ENCODE results near the gene LMX1B. TPM values are rescaled to one million over a fixed set of nuclear protein-coding genes. Genes with fewer than 3 reads are reported as not detected.

The LMX1B gene
- total and polyA plus RNA-seq, 4 experiments from 2014 or later, result not detected

DNA sequence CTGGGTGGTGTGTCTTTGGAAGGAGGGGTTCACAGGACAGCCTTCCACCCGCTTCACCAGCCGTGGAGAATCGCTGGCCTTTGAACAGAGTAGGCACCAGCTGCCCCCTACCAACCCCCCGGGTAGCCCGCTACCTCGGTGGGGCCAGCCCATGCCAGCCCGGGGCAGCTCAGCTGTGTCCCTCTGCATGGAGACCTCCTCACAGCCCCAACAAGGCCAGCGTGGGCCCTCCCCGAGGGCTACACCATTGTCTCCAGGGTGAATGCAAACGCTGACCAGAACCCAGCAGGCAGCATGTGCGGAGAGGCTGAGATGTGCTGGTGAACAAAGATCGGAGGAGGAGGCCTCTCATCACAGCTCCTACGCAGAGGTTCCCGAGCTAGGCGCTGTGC is 51.9 kb downstream of the LMX1B start:
- no peak for DNase-seq
- H3K27ac Mint-ChIP-seq, result no peak overlapping the region
- H3K4me1 Mint-ChIP-seq, result peaks cover 0 to 2% (median under 1%) of the 10 kb centered on the region in 4 donors
- no peaks in the 10 kb centered on the region for H3K9me3 Mint-ChIP-seq
- no peaks in the 10 kb centered on the region for H3K4me1 ChIP-seq (ENCODE audit: insufficient read depth, low read length)
- CTCF ChIA-PET (ENCODE audit: partially characterized antibody), result no interaction called here
- peaks cover 18 to 19% of the 10 kb centered on the region in 2 donors for H3K27me3 Mint-ChIP-seq
- no peak overlapping the region for H3K27ac ChIP-seq (ENCODE audit: low read depth, low read length)
- no peaks in the 10 kb centered on the region for H3K36me3 ChIP-seq (ENCODE audit: insufficient read depth, low read length)
- no peaks in the 10 kb centered on the region for H3K9me3 ChIP-seq (ENCODE audit: control insufficient read depth in 1 of 2, low read length in 2 of 2)
- intact Hi-C loops (cut with micrococcal nuclease), result no loop called here
- H3K4me3 ChIP-seq (ENCODE audit: low read length in 2 of 2), result no peak overlapping the region
- POLR2A ChIA-PET (ENCODE audit: partially characterized antibody), result no interaction called here
- no peak overlapping the region for H3K4me3 Mint-ChIP-seq
- no peaks in the 10 kb centered on the region for H3K36me3 Mint-ChIP-seq
- H3K27me3 ChIP-seq (ENCODE audit: insufficient read depth, low read length), result peaks cover 5% of the 10 kb centered on the region

- Mint-ChIP-seq H3K27ac (no peak overlapping the region), H3K4me1 (peaks cover 0 to 2% (median under 1%) of the 10 kb centered on the region in 4 donors), H3K9me3 (no peaks in the 10 kb centered on the region), H3K4me3 (no peak overlapping the region), H3K27me3 (peaks cover 16 to 18% of the 10 kb centered on the region in 2 donors), H3K36me3 (no peaks in the 10 kb centered on the region)
- ChIA-PET CTCF (ENCODE audit: partially characterized antibody) (no interaction called here), POLR2A (ENCODE audit: partially characterized antibody) (no interaction called here)
- H3K27ac ChIP-seq (ENCODE audit: low read depth, low read length), result no peak overlapping the region
- no peaks in the 10 kb centered on the region for H3K36me3 ChIP-seq (ENCODE audit: insufficient read depth, low read length)
- no peaks in the 10 kb centered on the region for H3K9me3 ChIP-seq (ENCODE audit: control insufficient read depth in 1 of 2, low read length in 2 of 2)
- intact Hi-C loops (cut with micrococcal nuclease), result no loop called here
- H3K4me1 ChIP-seq (ENCODE audit: insufficient read depth, low read length), result no peaks in the 10 kb centered on the region
- H3K27me3 ChIP-seq (ENCODE audit: insufficient read depth, low read length), result peaks cover 5% of the 10 kb centered on the region
- H3K4me3 ChIP-seq (ENCODE audit: low read length in 2 of 2), result no peak overlapping the region
- no peak for DNase-seq
These were observed 52.6 kb downstream of the LMX1B start for GRCh38 chr9:126666155-126666803.

DNA sequence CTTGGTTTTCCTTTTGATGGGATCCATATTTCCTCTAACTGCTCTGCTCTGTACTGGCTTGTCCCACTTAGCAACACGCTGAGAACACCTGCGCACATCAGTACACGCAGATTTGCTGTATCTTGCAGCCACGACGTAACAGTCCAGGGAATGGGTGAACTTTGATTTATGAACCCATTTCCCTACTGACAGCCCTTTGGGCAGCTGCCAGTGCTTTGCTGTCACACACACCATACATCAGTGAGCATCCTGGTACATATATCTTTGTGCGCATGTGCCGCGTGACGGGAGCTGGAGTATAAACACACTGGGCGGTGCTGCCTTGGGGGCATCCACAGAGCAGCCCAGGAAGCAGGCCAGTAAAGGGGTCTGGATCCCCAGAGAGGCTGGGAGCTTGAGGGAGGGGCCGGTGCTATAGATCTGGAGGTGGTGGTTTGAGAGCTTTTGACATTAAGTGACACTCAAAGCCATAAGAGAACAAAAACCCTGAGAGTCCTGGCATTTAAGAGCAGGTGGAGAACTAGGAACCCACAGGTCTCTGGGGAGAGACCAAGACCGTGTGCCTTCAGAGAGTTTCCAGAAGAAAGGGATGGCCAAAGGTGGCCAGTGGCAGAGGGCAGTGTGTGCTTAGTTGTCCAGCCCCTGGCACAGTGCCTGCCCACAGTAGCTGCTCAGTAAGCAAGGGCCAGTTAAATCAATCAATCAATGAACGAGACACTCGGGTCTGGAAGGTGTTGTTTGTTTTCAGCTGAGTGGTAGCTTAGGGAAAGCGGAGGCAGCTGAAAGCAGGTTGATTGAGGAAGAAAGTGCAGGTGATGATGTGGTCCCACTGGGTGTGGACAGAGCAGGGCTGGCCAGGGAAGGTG is 53.7 kb downstream of the LMX1B start:
- ChIA-PET POLR2A (ENCODE audit: partially characterized antibody) (no interaction called here), CTCF (ENCODE audit: partially characterized antibody) (interaction anchor here (1.4 kb wide), 1 partner anchor 39 kb away, joined by 4 read pairs; no protein-coding TSS in a partner anchor)
- Histone ChIP-seq H3K36me3 (ENCODE audit: insufficient read depth, low read length) (no peaks in the 10 kb centered on the region), H3K27ac (ENCODE audit: low read depth, low read length) (no peak overlapping the region), H3K4me3 (ENCODE audit: low read length in 2 of 2) (no peak overlapping the region), H3K4me1 (ENCODE audit: insufficient read depth, low read length) (no peaks in the 10 kb centered on the region), H3K27me3 (ENCODE audit: insufficient read depth, low read length) (peaks cover 5% of the 10 kb centered on the region), H3K9me3 (ENCODE audit: control insufficient read depth in 1 of 2, low read length in 2 of 2) (no peaks in the 10 kb centered on the region)
- H3K27me3 Mint-ChIP-seq, result peaks cover 18 to 19% of the 10 kb centered on the region in 2 donors
- H3K36me3 Mint-ChIP-seq, result no peaks in the 10 kb centered on the region
- DNase-seq, result no peak
- no peak overlapping the region for H3K27ac Mint-ChIP-seq
- peaks cover 0 to 2% (median under 1%) of the 10 kb centered on the region in 4 donors for H3K4me1 Mint-ChIP-seq
- no peaks in the 10 kb centered on the region for H3K9me3 Mint-ChIP-seq
- intact Hi-C loops (cut with micrococcal nuclease), result no loop called here
- H3K4me3 Mint-ChIP-seq, result no peak overlapping the region

DNA sequence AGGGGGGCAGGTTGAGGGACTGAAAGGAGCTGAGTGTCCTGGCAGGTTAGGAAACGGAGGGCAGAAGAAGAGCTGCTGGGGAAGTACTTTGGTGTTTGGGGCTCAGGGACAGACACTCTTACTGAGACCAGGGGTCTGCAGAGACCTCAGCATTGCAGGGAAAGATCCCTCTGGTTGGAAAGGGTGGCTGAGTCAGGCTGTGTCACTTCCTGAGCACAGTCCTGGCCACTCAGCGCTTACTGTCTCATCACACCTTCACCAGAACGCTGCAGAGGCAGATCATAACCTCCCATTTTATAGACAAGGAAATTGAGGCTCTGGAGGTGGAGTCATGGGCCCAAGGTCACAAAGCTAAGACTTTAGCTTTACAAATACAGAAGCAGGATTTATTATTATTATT is 54.3 kb downstream of the LMX1B start:
- peaks cover 18 to 20% of the 10 kb centered on the region in 2 donors for H3K27me3 Mint-ChIP-seq
- H3K4me1 Mint-ChIP-seq, result peaks cover 0 to 2% (median under 1%) of the 10 kb centered on the region in 4 donors
- Histone ChIP-seq H3K36me3 (ENCODE audit: insufficient read depth, low read length) (no peaks in the 10 kb centered on the region), H3K27me3 (ENCODE audit: insufficient read depth, low read length) (peaks cover 5% of the 10 kb centered on the region), H3K9me3 (ENCODE audit: control insufficient read depth in 1 of 2, low read length in 2 of 2) (no peaks in the 10 kb centered on the region), H3K27ac (ENCODE audit: low read depth, low read length) (no peak overlapping the region), H3K4me3 (ENCODE audit: low read length in 2 of 2) (no peak overlapping the region), H3K4me1 (ENCODE audit: insufficient read depth, low read length) (no peaks in the 10 kb centered on the region)
- intact Hi-C loops (cut with micrococcal nuclease), result no loop called here
- H3K27ac Mint-ChIP-seq, result no peak overlapping the region
- H3K9me3 Mint-ChIP-seq, result no peaks in the 10 kb centered on the region
- ChIA-PET CTCF (ENCODE audit: partially characterized antibody) (interaction anchor here (1.4 kb wide), 1 partner anchor 38 kb away, joined by 4 read pairs; no protein-coding TSS in a partner anchor), POLR2A (ENCODE audit: partially characterized antibody) (no interaction called here)
- DNase-seq, result no peak
- no peaks in the 10 kb centered on the region for H3K36me3 Mint-ChIP-seq
- H3K4me3 Mint-ChIP-seq, result no peak overlapping the region

DNA sequence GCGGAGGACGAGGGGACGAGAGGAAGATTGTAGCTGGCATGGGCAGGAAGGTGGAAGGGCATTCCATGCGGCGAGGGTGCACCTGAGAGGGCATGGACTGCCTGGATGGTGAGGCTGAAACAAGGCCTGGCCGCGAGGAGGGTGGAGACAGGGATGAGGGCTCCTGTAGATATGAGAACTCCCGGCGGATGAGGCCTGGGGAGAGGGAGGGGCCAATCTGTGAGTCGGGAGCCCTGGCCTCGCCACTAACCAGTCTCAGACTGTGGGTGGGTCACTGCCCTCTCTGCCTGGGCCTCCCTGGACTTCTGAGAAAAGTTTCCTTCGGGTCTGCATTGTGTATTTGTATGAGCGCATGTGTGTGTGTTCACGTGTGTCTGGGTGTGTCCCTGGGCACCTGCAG is 55.4 kb downstream of the LMX1B start:
- CTCF ChIA-PET (ENCODE audit: partially characterized antibody), result interaction anchor here (1.4 kb wide), 1 partner anchor 37 kb away, joined by 4 read pairs; no protein-coding TSS in a partner anchor
- no peak for DNase-seq

DNA sequence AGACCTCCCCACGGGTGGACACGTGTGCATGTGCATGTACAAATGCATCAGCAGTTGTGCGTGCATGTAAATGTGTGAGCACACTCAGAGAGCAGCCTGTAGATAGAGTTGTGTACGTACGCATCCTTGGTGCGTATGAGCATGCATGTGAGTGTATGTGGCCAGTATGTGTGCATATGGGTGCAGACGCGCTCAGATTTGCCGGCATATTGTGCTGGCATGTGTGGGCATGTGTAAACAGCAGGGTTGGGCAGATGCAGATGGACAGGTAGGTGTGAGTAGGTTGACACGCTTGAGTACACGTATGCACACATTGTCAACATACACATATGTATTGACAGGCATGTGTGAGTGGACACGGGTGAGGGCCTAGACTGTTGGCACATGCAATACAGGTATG is 56.5 kb downstream of the LMX1B start:
- Mint-ChIP-seq H3K9me3 (no peaks in the 10 kb centered on the region), H3K36me3 (no peaks in the 10 kb centered on the region), H3K4me1 (peaks cover 0 to 5% (median 1%) of the 10 kb centered on the region in 4 donors), H3K27ac (no peak overlapping the region), H3K4me3 (no peak overlapping the region), H3K27me3 (peaks cover 27 to 30% of the 10 kb centered on the region in 2 donors)
- DNase-seq, result no peak
- intact Hi-C loops (cut with micrococcal nuclease), result no loop called here
- ChIA-PET CTCF (ENCODE audit: partially characterized antibody) (no interaction called here), POLR2A (ENCODE audit: partially characterized antibody) (no interaction called here)
- Histone ChIP-seq H3K4me1 (ENCODE audit: insufficient read depth, low read length) (no peaks in the 10 kb centered on the region), H3K4me3 (ENCODE audit: low read length in 2 of 2) (no peak overlapping the region), H3K27ac (ENCODE audit: low read depth, low read length) (no peak overlapping the region), H3K27me3 (ENCODE audit: insufficient read depth, low read length) (peaks cover 22% of the 10 kb centered on the region), H3K36me3 (ENCODE audit: insufficient read depth, low read length) (no peaks in the 10 kb centered on the region), H3K9me3 (ENCODE audit: control insufficient read depth in 1 of 2, low read length in 2 of 2) (no peaks in the 10 kb centered on the region)

More for the DNA sequence above, 55.4 kb downstream of the LMX1B start:
- H3K27me3 Mint-ChIP-seq, result peaks cover 22 to 24% of the 10 kb centered on the region in 2 donors
- Histone ChIP-seq H3K4me3 (ENCODE audit: low read length in 2 of 2) (no peak overlapping the region), H3K9me3 (ENCODE audit: control insufficient read depth in 1 of 2, low read length in 2 of 2) (no peaks in the 10 kb centered on the region), H3K4me1 (ENCODE audit: insufficient read depth, low read length) (no peaks in the 10 kb centered on the region), H3K27me3 (ENCODE audit: insufficient read depth, low read length) (peaks cover 11% of the 10 kb centered on the region), H3K27ac (ENCODE audit: low read depth, low read length) (no peak overlapping the region), H3K36me3 (ENCODE audit: insufficient read depth, low read length) (no peaks in the 10 kb centered on the region)
- intact Hi-C loops (cut with micrococcal nuclease), result no loop called here
- no peak overlapping the region for H3K4me3 Mint-ChIP-seq
- H3K4me1 Mint-ChIP-seq, result peaks cover 0 to 2% (median under 1%) of the 10 kb centered on the region in 4 donors
- no peaks in the 10 kb centered on the region for H3K9me3 Mint-ChIP-seq
- POLR2A ChIA-PET (ENCODE audit: partially characterized antibody), result no interaction called here
- H3K36me3 Mint-ChIP-seq, result no peaks in the 10 kb centered on the region
- no peak overlapping the region for H3K27ac Mint-ChIP-seq

DNA sequence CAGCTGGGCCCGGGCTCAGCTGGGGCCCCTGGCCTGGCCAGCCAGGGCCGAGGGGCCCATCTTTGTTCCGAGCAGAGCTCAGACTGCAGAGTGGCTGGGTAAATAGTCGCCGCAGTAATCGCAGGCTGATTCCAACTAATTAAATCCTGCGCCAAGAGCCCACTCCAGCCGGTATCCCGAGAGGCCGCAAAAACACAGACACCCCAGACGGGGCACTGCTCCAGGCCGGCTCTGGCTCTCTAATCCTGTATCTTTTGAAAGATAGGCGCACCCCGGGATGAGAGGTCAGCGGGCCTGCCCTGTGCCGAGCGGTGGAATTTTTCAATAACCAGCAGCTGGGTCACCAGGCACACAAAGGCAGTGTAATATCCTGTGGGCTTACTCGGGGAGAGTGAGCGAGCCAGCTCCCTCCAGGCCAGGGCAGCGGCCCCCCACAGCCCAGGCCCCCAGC is 57.7 kb downstream of the LMX1B start:
- CTCF ChIA-PET (ENCODE audit: partially characterized antibody), result interaction anchor here (1.4 kb wide), 1 partner anchor 19 kb away, joined by 4 read pairs; no protein-coding TSS in a partner anchor

More for the DNA sequence above, 57.7 kb downstream of the LMX1B start:
- no peak overlapping the region for H3K4me3 ChIP-seq (ENCODE audit: low read length in 2 of 2)
- no peak overlapping the region for H3K27ac ChIP-seq (ENCODE audit: low read depth, low read length)
- no peaks in the 10 kb centered on the region for H3K9me3 ChIP-seq (ENCODE audit: control insufficient read depth in 1 of 2, low read length in 2 of 2)
- H3K4me1 ChIP-seq (ENCODE audit: insufficient read depth, low read length), result no peaks in the 10 kb centered on the region
- no peak for DNase-seq
- H3K36me3 ChIP-seq (ENCODE audit: insufficient read depth, low read length), result no peaks in the 10 kb centered on the region
- intact Hi-C loops (cut with micrococcal nuclease), result no loop called here
- Mint-ChIP-seq H3K27ac (no peak overlapping the region), H3K27me3 (peaks cover 28 to 30% of the 10 kb centered on the region in 2 donors), H3K9me3 (no peaks in the 10 kb centered on the region), H3K4me1 (peaks cover 3 to 10% (median 6%) of the 10 kb centered on the region in 4 donors), H3K4me3 (no peak overlapping the region), H3K36me3 (no peaks in the 10 kb centered on the region)
- POLR2A ChIA-PET (ENCODE audit: partially characterized antibody), result no interaction called here
- H3K27me3 ChIP-seq (ENCODE audit: insufficient read depth, low read length), result peaks cover 21% of the 10 kb centered on the region

Data from CD4-positive, alpha-beta memory T cell (primary cell).